ENCODE measurements around the gene PRPF6.

Gene PRPF6

GRCh38 chr20:64051033-64051452, 70.1 kb downstream of the PRPF6 start:
- no peak overlapping the region for H3K4me3 ChIP-seq (ENCODE audit: low read length)
- no peaks in the 10 kb centered on the region for H4K20me1 ChIP-seq (ENCODE audit: control insufficient read depth, insufficient read depth, low read depth, low read length)
- no peak overlapping the region for H3K27ac ChIP-seq (ENCODE audit: low read depth, low read length)
- H3K9me3 ChIP-seq (ENCODE audit: control insufficient read depth, insufficient read depth, low read length): no peaks in the 10 kb centered on the region
- TF ChIP-seq EZH2phosphoT487 (IDR thresholded peaks at IDR 0.05; ENCODE audit: borderline replicate concordance, low read length) (no peak), CTCF (IDR thresholded peaks at IDR 0.05; ENCODE audit: low read depth, low read length, poor library complexity, severe bottlenecking) (no peak)
- H3K4me1 ChIP-seq (ENCODE audit: control insufficient read depth, low read length): no peaks in the 10 kb centered on the region; the same call in 1 of the 2 replicates
- no peaks in the 10 kb centered on the region for H3K9me2 ChIP-seq (replicated peaks; ENCODE audit: control insufficient read depth, low read length)
- no peaks in the 10 kb centered on the region for H3K79me2 ChIP-seq (ENCODE audit: control insufficient read depth, low read length)
- no peaks in the 10 kb centered on the region for H3F3A ChIP-seq (ENCODE audit: control insufficient read depth, insufficient read depth)
- H3K27me3 ChIP-seq (ENCODE audit: control insufficient read depth, low read length): peaks cover 52% of the 10 kb centered on the region
- no peaks in the 10 kb centered on the region for H3K36me3 ChIP-seq (ENCODE audit: control insufficient read depth, low read length)
- H3K4me2 ChIP-seq (ENCODE audit: low read length): no peak overlapping the region

DNA sequence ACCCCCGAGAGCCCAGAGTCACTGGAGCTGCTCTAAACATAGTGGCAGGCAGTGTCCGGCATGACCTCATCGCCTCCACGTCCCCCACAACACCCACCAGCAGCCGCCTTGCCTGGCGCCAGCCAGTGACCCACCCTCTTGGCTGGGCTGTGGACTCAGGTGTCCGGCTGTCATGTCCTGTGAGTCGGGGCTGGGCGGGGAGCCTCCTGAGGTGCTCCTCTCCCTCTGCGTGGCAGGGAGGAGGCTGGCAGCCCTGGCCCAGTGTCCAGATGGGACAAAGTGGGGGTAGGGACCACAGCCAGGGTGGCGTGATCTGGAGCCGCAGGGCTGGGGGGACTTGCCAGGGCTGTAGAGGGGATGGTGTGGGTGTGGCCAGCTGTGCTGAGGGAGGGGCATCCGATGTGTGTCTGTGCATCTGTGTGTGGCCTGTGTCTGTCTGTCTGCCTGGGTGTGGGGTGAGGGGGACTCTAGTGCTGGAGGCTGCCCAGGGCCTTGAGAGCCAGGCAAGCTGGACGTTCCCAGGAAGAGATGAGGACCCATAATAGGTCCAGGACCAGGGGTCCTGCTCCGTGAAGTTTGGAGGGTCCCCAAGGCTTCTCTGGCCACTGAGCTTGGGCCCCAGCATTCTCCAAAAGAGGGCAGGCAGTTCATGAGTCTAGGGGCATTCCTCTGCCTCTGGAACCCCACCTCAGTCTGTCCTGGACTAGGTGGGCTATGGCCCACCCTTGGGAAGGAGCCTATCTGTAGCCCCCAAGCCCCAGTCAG, 70.8 kb downstream of the PRPF6 start:
- TF ChIP-seq CTCF (IDR thresholded peaks at IDR 0.05; ENCODE audit: low read depth, low read length, poor library complexity, severe bottlenecking) (no peak), EZH2phosphoT487 (IDR thresholded peaks at IDR 0.05; ENCODE audit: borderline replicate concordance, low read length) (no peak)
- Histone ChIP-seq H3K27me3 (ENCODE audit: control insufficient read depth, low read length) (peaks cover 54% of the 10 kb centered on the region), H3K36me3 (ENCODE audit: control insufficient read depth, low read length) (no peaks in the 10 kb centered on the region), H4K20me1 (ENCODE audit: control insufficient read depth, insufficient read depth, low read depth, low read length) (no peaks in the 10 kb centered on the region), H3K4me3 (ENCODE audit: low read length) (no peak overlapping the region), H3K4me2 (ENCODE audit: low read length) (no peak overlapping the region), H3K4me1 (ENCODE audit: control insufficient read depth, low read length) (no peaks in the 10 kb centered on the region; the same call in 1 of the 2 replicates), H3K9me2 (replicated peaks; ENCODE audit: control insufficient read depth, low read length) (no peaks in the 10 kb centered on the region), H3F3A (ENCODE audit: control insufficient read depth, insufficient read depth) (no peaks in the 10 kb centered on the region), H3K27ac (ENCODE audit: low read depth, low read length) (no peak overlapping the region), H3K79me2 (ENCODE audit: control insufficient read depth, low read length) (no peaks in the 10 kb centered on the region), H3K9me3 (ENCODE audit: control insufficient read depth, insufficient read depth, low read length) (no peaks in the 10 kb centered on the region)

DNA sequence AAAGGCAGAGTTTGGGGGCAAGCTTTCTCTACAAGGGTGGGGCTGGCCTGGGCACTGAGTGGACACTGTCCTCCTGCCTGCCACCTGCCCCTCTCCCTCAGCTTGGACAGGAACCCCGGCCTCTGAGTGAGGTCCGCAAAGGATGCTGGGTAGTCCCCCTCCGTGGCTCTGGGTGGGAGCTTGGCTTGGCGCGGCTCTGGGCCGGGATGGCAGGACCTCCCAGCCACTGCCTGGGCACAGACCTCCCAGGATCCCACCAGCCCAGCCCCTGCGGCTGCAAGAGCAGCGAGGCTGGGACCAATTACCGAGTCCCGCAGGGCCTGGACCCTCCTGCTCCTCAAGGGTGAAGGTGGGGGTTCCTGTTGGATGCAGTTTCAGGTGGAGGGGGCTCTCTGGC, 71.4 kb downstream of the PRPF6 start:
- H3K27me3 ChIP-seq (ENCODE audit: control insufficient read depth, low read length): peaks cover 54% of the 10 kb centered on the region
- no peaks in the 10 kb centered on the region for H3K9me2 ChIP-seq (replicated peaks; ENCODE audit: control insufficient read depth, low read length)
- no peaks in the 10 kb centered on the region for H3K36me3 ChIP-seq (ENCODE audit: control insufficient read depth, low read length)
- H3K79me2 ChIP-seq (ENCODE audit: control insufficient read depth, low read length): no peaks in the 10 kb centered on the region
- no peak overlapping the region for H3K27ac ChIP-seq (ENCODE audit: low read depth, low read length)
- no peaks in the 10 kb centered on the region for H3K9me3 ChIP-seq (ENCODE audit: control insufficient read depth, insufficient read depth, low read length)
- TF ChIP-seq CTCF (IDR thresholded peaks at IDR 0.05; ENCODE audit: low read depth, low read length, poor library complexity, severe bottlenecking) (no peak), EZH2phosphoT487 (IDR thresholded peaks at IDR 0.05; ENCODE audit: borderline replicate concordance, low read length) (no peak)
- H3K4me2 ChIP-seq (ENCODE audit: low read length): no peak overlapping the region
- peaks cover 2% of the 10 kb centered on the region for H3K4me1 ChIP-seq (ENCODE audit: control insufficient read depth, low read length)
- H3K4me3 ChIP-seq (ENCODE audit: low read length): no peak overlapping the region
- no peaks in the 10 kb centered on the region for H4K20me1 ChIP-seq (ENCODE audit: control insufficient read depth, insufficient read depth, low read depth, low read length)
- no peaks in the 10 kb centered on the region for H3F3A ChIP-seq (ENCODE audit: control insufficient read depth, insufficient read depth)
